NCI-H2107 (cell line): ENCODE measurements around the gene POC1A.

ENCODE experiments used
- DNase-seq: peaks from one replicate; lab custom pipeline; 2025; lab: John Stamatoyannopoulos, UW

Gene POC1A

GRCh38 chr3:52128118-52128683, 26.0 kb downstream of the POC1A start:
- DNase-seq: no peak

GRCh38 chr3:52126500-52126899, 27.7 kb downstream of the POC1A start:
- DNase-seq: no peak

- DNase-seq: no peak
These were observed 28.2 kb downstream of the POC1A start for GRCh38 chr3:52126036-52126435.

- no peak for DNase-seq
These were observed 29.5 kb downstream of the POC1A start for GRCh38 chr3:52124766-52125165.

- no peak for DNase-seq
These were observed 30.1 kb downstream of the POC1A start for GRCh38 chr3:52124126-52124525.

GRCh38 chr3:52123106-52123725, 31.0 kb downstream of the POC1A start:
- DNase-seq: no peak

- DNase-seq: no peak
These were observed 31.7 kb downstream of the POC1A start for GRCh38 chr3:52122491-52122890.

- no peak for DNase-seq
These were observed 32.4 kb downstream of the POC1A start for GRCh38 chr3:52121813-52122212.

- DNase-seq: no peak
These were observed 32.8 kb downstream of the POC1A start for GRCh38 chr3:52121464-52121805.

GRCh38 chr3:52120556-52121463, 33.4 kb downstream of the POC1A start:
- no peak for DNase-seq

GRCh38 chr3:52119826-52120225, 34.4 kb downstream of the POC1A start:
- no peak for DNase-seq

- DNase-seq: no peak
These were observed 35.1 kb downstream of the POC1A start for GRCh38 chr3:52119099-52119498.

- no peak for DNase-seq
These were observed 35.9 kb downstream of the POC1A start for GRCh38 chr3:52118156-52118875.

- DNase-seq: no peak
These were observed 36.7 kb downstream of the POC1A start for GRCh38 chr3:52117537-52117936.

GRCh38 chr3:52112056-52112455, 42.2 kb downstream of the POC1A start:
- DNase-seq: no peak

- DNase-seq: no peak
These were observed 43.7 kb downstream of the POC1A start for GRCh38 chr3:52110502-52110901.

GRCh38 chr3:52109611-52110301, 44.5 kb downstream of the POC1A start:
- no peak for DNase-seq

- DNase-seq: no peak
These were observed 45.7 kb downstream of the POC1A start for GRCh38 chr3:52108302-52109232.

- no peak for DNase-seq
These were observed 47.1 kb downstream of the POC1A start for GRCh38 chr3:52106951-52107611.
